LNCaP clone FGC (cell line): Measurements from ENCODE around the gene FN1.
A peak's percentile ranks its signal among the peaks of the same experiment; 100 is the strongest.
"Not testable (repeated sequence)": the region's sequence is repeated elsewhere in the genome, so short reads cannot be mapped to it uniquely, and the experiment has no call there.

Experiments
- DNase-seq: peaks from one replicate; pipeline ENCODE4 v3.0.0-alpha.2; 2011; ENCODE audit warnings: low read depth
- H3K4me3 ChIP-seq: 2 replicates; pipeline ENCODE4 v1.5.1; 2011; ENCODE audit warnings: mild to moderate bottlenecking, low read depth, low read length, control low read depth
- TF ChIP-seq, protein P1 (sequence below): IDR thresholded peaks from 2 replicates; pipeline ENCODE4 v1.5.1; 2012; ENCODE audit warnings: mild to moderate bottlenecking; ENCODE audit not compliant: control insufficient read depth, insufficient read depth; ENCODE audit errors: extremely low read depth

Gene FN1

DNA sequence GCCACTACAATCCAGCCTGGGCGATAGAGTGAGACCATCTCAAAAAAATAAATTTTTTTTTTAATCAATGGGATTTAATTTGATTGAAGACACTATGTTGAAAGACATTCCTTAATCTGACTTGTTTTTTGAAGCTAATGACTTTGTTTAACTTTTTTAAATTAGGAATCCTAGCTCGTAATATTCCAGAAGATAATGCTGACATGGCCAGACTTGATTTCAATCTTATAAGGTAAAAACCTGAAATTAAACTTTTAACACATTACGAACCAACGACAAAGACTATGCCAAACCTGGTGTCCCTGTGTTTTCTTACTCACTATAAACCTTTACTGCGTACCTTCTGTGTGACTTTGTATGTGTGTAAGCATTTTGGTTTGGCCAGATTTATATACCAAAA, 116.4 kb downstream of the FN1 start:
- no peak for DNase-seq
- H3K4me3 ChIP-seq = no peak overlapping the region
- TF ChIP-seq, protein P1, sequence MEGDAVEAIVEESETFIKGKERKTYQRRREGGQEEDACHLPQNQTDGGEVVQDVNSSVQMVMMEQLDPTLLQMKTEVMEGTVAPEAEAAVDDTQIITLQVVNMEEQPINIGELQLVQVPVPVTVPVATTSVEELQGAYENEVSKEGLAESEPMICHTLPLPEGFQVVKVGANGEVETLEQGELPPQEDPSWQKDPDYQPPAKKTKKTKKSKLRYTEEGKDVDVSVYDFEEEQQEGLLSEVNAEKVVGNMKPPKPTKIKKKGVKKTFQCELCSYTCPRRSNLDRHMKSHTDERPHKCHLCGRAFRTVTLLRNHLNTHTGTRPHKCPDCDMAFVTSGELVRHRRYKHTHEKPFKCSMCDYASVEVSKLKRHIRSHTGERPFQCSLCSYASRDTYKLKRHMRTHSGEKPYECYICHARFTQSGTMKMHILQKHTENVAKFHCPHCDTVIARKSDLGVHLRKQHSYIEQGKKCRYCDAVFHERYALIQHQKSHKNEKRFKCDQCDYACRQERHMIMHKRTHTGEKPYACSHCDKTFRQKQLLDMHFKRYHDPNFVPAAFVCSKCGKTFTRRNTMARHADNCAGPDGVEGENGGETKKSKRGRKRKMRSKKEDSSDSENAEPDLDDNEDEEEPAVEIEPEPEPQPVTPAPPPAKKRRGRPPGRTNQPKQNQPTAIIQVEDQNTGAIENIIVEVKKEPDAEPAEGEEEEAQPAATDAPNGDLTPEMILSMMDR = no peak

DNA sequence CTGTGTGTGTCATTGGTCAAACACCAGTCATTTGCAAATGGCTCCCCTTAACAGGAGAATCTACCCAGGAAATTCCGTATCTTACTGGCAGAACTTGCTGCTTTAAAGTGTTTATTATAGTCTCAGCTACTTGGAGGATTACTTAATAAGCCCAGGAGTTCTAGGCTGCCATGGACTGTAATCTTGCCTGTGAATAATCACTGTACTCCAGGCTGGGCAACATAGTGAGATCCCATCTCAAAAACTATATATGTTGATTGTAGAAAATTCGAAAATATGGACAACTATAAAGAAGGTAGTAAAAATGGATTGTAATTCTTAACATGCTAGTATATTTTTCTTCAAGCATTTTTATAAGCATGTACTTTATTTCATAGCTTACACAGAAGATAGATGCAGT, 119.5 kb downstream of the FN1 start:
- TF ChIP-seq, protein P1 = no peak

DNA sequence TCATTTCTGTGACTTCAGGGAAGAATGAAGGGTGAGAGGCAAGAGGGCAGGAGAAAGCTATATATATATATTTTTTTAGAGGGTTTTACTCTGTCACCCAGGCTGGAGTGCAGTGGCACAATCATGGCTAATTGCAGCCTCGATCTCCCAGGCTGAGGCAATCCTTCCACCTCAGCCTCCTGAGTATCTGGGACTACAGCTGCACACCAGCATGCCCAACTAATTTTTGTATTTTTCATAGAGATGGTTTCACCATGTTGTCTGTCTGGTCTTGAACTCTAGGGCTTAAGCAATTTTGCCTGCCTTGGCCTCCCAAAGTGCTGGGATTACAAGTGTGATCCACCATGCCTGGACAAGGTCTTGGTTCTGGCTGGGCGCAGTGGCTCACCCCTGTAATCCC, 120.6 kb downstream of the FN1 start:
- H3K4me3 ChIP-seq = no peak overlapping the region
- TF ChIP-seq, protein P1 = no peak
- no peak for DNase-seq

More for the DNA sequence above, 119.5 kb downstream of the FN1 start:
- no peak overlapping the region for H3K4me3 ChIP-seq
- no peak for DNase-seq

DNA sequence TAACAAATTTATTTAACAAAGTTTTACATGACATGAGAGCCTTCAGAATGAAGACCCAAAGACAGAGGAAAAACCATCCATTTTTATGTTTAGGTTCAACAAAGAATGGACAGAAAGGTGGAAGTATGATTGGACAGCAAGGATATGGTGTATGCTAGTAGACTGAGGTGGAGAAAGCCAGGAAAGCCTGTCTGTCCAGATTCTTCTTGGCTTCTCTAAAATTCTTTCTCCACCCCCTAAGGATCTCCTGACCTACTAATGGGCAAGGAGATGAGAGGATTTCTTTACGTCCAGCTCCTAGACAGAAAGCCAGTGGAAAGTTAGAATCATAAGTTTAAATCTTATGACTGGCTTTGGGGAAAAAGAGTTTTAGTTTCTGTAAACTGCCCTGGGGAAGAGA, 121.0 kb downstream of the FN1 start:
- no peak for DNase-seq
- TF ChIP-seq, protein P1 = no peak
- H3K4me3 ChIP-seq = no peak overlapping the region

DNA sequence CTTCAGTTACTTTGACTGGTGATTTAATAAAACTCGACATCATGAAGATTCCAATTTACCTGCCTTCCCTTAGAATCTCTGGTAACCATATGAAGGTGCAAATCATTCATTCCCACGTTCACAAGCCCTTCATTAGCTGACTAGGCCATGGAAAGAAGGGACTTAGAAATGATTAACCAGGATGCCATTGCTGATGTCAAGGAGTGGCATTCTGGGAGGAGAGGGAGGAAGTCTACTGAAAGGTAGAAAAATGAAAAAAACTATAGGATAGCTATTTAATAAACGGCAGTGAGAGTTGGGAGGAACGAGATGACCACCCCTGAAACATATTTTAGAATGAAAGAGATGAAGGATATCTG, 122.6 kb downstream of the FN1 start:
- TF ChIP-seq, protein P1 = no peak
- no peak for DNase-seq
- peak overlapping the region; percentile 79; the same call in 1 of the 2 replicates for H3K4me3 ChIP-seq

DNA sequence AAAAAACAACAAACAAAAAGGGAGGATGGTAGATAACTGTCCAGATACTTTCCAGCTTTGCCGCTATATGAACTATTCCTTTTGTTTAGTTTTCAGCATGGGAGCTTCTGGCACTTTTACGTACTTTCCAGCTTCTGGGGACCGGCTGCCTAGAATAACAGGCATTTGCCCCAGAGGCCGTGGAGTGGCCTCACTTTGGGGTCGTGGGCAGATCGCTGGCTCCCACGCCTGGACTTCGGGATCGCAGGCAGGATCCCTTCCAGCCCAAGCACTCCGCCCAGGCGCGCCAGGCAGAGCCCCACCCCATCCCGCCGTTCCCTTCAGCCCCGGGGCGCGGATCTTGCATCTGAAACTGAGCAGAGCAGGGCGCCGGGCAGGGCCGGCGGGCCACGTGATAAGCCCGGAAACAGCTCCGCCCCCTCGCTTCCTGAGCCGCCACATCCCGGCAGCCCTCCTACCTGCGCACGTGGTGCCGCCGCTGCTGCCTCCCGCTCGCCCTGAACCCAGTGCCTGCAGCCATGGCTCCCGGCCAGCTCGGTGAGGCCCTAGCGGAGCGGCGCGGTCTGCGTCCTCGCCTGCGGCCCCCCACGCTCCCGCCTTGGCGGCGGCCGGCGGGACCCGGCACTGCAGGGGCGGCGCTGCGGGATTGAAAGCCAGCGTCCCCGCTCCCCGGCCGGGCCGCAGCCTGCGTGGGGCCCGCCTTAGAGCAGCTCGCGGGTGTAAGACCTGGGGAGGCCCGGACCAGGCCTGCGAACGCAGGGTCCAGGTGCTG, 124.1 kb downstream of the FN1 start, which contains the start of gene ATIC:
Gene ATIC (plus strand): TSS at position 435 of the 772 bp plus-strand sequence. CDS start 84 bp downstream, at position 519.
- TF ChIP-seq, protein P1 = no peak
- peak within 1 kb of the TSS; percentile 79 for H3K4me3 ChIP-seq
- DNase-seq = peak; percentile 85

DNA sequence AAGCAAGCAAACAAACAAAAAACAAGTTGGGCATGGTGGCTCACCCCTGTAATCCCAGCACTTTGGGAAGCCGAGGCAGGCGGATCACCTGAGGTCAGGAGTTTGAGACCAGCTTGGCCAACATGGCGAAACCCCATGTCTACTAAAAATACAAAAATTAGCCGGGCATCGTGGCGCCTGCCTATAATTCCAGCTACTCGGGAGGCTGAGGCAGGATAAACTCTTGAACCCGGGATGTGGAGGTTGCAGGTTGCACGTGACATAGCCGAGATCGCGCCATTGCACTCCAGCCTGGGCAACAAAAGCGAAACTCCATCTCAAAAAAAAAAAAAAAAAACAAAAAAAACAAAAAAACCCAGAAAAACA, 124.6 kb downstream of the FN1 start:
- peak overlapping the region; percentile 79 for H3K4me3 ChIP-seq
- not testable (repeated sequence) for DNase-seq
